D341Med (cell line): ENCODE data around the gene PEX14.
"Not testable (repeated sequence)": the region's sequence is repeated elsewhere in the genome, so short reads cannot be mapped to it uniquely, and the experiment has no call there.

Source experiments
- DNase-seq: peaks from one replicate; pipeline ENCODE4 v3.0.0; 2012; ENCODE audit warnings: low spot score

The PEX14 gene

GRCh38 chr1:10495475-10495817 lies 20.7 kb downstream of the PEX14 start:
- DNase-seq: no peak

GRCh38 chr1:10495952-10496351 lies 21.2 kb downstream of the PEX14 start:
- DNase-seq: no peak

GRCh38 chr1:10497109-10497508 lies 22.4 kb downstream of the PEX14 start:
- DNase-seq: no peak

- no peak for DNase-seq
Measured at GRCh38 chr1:10498231-10498630, 23.5 kb downstream of the PEX14 start.

GRCh38 chr1:10502206-10502605 lies 27.5 kb downstream of the PEX14 start:
- no peak for DNase-seq

GRCh38 chr1:10504249-10504648 lies 29.5 kb downstream of the PEX14 start:
- DNase-seq: no peak

GRCh38 chr1:10506046-10506676 lies 31.4 kb downstream of the PEX14 start:
- not testable (repeated sequence) for DNase-seq

- no peak for DNase-seq
Measured at GRCh38 chr1:10506677-10507047, 31.9 kb downstream of the PEX14 start.

- DNase-seq: peak; percentile 81
Measured at GRCh38 chr1:10507111-10507879, 32.5 kb downstream of the PEX14 start.

- no peak for DNase-seq
Measured at GRCh38 chr1:10508511-10508951, 33.8 kb downstream of the PEX14 start.

GRCh38 chr1:10509809-10510509 lies 35.2 kb downstream of the PEX14 start:
- DNase-seq: no peak

- DNase-seq: no peak
Measured at GRCh38 chr1:10510520-10511493, 36.1 kb downstream of the PEX14 start.

- no peak for DNase-seq
Measured at GRCh38 chr1:10511494-10511885, 36.7 kb downstream of the PEX14 start.

GRCh38 chr1:10513199-10513598 lies 38.4 kb downstream of the PEX14 start:
- no peak for DNase-seq

- peak; percentile 58 for DNase-seq
Measured at GRCh38 chr1:10514490-10515235, 39.9 kb downstream of the PEX14 start.

GRCh38 chr1:10515301-10515975 lies 40.7 kb downstream of the PEX14 start:
- DNase-seq: no peak

GRCh38 chr1:10515976-10516750 lies 41.4 kb downstream of the PEX14 start:
- DNase-seq: no peak

- no peak for DNase-seq
Measured at GRCh38 chr1:10516925-10517676, 42.4 kb downstream of the PEX14 start.

GRCh38 chr1:10517677-10517982 lies 42.9 kb downstream of the PEX14 start:
- DNase-seq: no peak
